Vagina (tissue), 2 donors: Measurements from ENCODE around the gene PITX2. TPM values are rescaled to one million over a fixed set of nuclear protein-coding genes. Genes with fewer than 3 reads are reported as not detected.

ENCODE experiments used
- DNase-seq, 2 donors: peaks; one replicate each; pipeline ENCODE4 v3.0.0-alpha.2; 2017; ENCODE audit errors: extremely low spot score in 2 of 2
- H3K27ac ChIP-seq: fragments of 200-600 bp; sonication (generic); one replicate; pipeline ENCODE4 v1.5.1; 2019
- H3K27me3 ChIP-seq: fragments of 200-600 bp; sonication (generic); one replicate; pipeline ENCODE4 v1.5.1; 2019
- H3K36me3 ChIP-seq, 2 donors: fragments of 200-600 bp; sonication (generic); one replicate each; pipeline ENCODE4 v1.5.1; 2017 to 2019
- H3K4me1 ChIP-seq: fragments of 200-600 bp; sonication (generic); one replicate; pipeline ENCODE4 v1.5.1; 2019
- H3K4me3 ChIP-seq, 2 donors: fragments of 200-600 bp; sonication (generic); 1 replicate in 1 of 2; 2 replicates in 1 of 2; pipeline ENCODE4 v1.5.1; 2016 to 2019
- H3K9me3 ChIP-seq: fragments of 200-600 bp; sonication (generic); one replicate; pipeline ENCODE4 v1.5.1; 2019
- CTCF ChIP-seq, 3 experiments: fragments of 450-650 bp in 2 of 3; fragments of 200-600 bp in 1 of 3; sonication (generic) in 1 of 3; IDR thresholded peaks; one replicate each; pipeline ENCODE4 v1.5.1; 2017 to 2019; ENCODE audit warnings: antibody characterized with exemption in 3 of 3, mild to moderate bottlenecking in 2 of 3, moderate library complexity in 2 of 3
- POLR2A ChIP-seq, 2 donors: fragments of 450-650 bp; IDR thresholded peaks; one replicate each; pipeline ENCODE4 v1.6.1; 2017; ENCODE audit warnings: antibody characterized with exemption in 2 of 2, mild to moderate bottlenecking in 2 of 2, moderate library complexity in 2 of 2
- POLR2AphosphoS5 ChIP-seq, 2 donors: sonication (generic); formaldehyde crosslinking; IDR thresholded peaks; one replicate each; pipeline ENCODE4 v1.9.0; 2017; ENCODE audit warnings: antibody characterized with exemption in 2 of 2, mild to moderate bottlenecking in 2 of 2, low read depth in 1 of 2; ENCODE audit not compliant: insufficient read depth in 1 of 2
- intact Hi-C: fragments of 100-400 bp; cut with DNase I; formaldehyde crosslinking; loops from one replicate; pipeline ENCODE4 v1.15.1; 2023
- total RNA-seq: library from RNA; depleted of rRNA; stranded (reverse); fragments of >200 nt; gene quantifications from one replicate; pipeline ENCODE4 v1.2.3, GENCODE V29; 2016

Gene PITX2
- total RNA-seq, 1 donor from 2014 or later = 6.6 TPM

- intact Hi-C loops = no loop called here
- Histone ChIP-seq H3K4me1 (peaks cover 9% of the 10 kb centered on the region), H3K9me3 (no peaks in the 10 kb centered on the region), H3K27ac (no peak overlapping the region), H3K4me3 (no peak overlapping the region), H3K36me3 (no peaks in the 10 kb centered on the region), H3K27me3 (peaks cover 9% of the 10 kb centered on the region)
- no peak for TF ChIP-seq CTCF (IDR thresholded peaks at IDR 0.05)
- TF ChIP-seq POLR2A (IDR thresholded peaks at IDR 0.05) = no peak
- no peak for TF ChIP-seq POLR2AphosphoS5 (IDR thresholded peaks at IDR 0.05; ENCODE audit: insufficient read depth in 1 of 2, low read depth in 1 of 2)
- DNase-seq = no peak
These were observed 9.1 kb downstream of the PITX2 start for GRCh38 chr4:110613745-110614144.

DNA sequence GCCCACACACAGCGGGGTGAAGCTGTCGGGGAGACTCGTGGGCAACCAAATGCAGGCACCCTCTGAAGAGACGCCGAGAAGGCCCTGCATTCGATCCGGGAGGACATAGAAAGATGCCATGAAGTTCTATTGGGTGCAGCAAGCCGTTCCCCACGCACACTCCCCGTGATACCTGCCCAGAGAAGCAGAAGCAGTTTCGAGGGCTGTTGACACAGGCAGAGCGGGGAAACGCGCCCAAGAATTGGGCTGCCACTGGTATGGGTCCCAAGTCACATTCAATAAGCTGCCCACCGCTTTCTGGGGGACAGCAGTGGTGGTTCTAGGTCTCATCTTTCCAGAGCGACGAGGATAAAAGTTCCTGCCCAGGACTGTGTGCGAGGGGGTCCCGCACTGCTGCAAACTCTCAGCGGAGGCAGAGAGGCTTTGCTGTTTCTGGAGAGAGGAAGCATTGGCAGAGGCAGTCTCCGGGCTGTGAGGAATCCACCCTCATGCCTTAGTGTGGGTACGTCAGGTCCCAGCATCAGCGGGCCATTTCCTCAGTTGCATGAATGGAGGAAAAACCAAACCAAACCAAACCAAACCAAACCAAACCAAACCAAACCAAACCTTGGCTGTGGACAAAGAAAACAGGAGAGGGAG lies 10.1 kb downstream of the PITX2 start:
- Histone ChIP-seq H3K9me3 (no peaks in the 10 kb centered on the region), H3K4me1 (peaks cover 9% of the 10 kb centered on the region), H3K36me3 (no peaks in the 10 kb centered on the region), H3K27me3 (peaks cover 6% of the 10 kb centered on the region), H3K27ac (no peak overlapping the region), H3K4me3 (no peak overlapping the region)
- TF ChIP-seq POLR2AphosphoS5 (IDR thresholded peaks at IDR 0.05; ENCODE audit: insufficient read depth in 1 of 2, low read depth in 1 of 2) = no peak
- no peak for TF ChIP-seq POLR2A (IDR thresholded peaks at IDR 0.05)
- no peak for TF ChIP-seq CTCF (IDR thresholded peaks at IDR 0.05)
- DNase-seq = no peak
- intact Hi-C loops = no loop called here

- peaks cover 9% of the 10 kb centered on the region for H3K4me1 ChIP-seq
- no peak for TF ChIP-seq POLR2AphosphoS5 (IDR thresholded peaks at IDR 0.05; ENCODE audit: insufficient read depth in 1 of 2, low read depth in 1 of 2)
- TF ChIP-seq POLR2A (IDR thresholded peaks at IDR 0.05) = no peak
- TF ChIP-seq CTCF (IDR thresholded peaks at IDR 0.05) = no peak
- H3K4me3 ChIP-seq = no peak overlapping the region
- H3K27ac ChIP-seq = no peak overlapping the region
- no peak for DNase-seq
- peaks cover 6% of the 10 kb centered on the region for H3K27me3 ChIP-seq
- no peaks in the 10 kb centered on the region for H3K9me3 ChIP-seq
- no peaks in the 10 kb centered on the region for H3K36me3 ChIP-seq
- intact Hi-C loops = no loop called here
These were observed 10.9 kb downstream of the PITX2 start for GRCh38 chr4:110611968-110612447.

DNA sequence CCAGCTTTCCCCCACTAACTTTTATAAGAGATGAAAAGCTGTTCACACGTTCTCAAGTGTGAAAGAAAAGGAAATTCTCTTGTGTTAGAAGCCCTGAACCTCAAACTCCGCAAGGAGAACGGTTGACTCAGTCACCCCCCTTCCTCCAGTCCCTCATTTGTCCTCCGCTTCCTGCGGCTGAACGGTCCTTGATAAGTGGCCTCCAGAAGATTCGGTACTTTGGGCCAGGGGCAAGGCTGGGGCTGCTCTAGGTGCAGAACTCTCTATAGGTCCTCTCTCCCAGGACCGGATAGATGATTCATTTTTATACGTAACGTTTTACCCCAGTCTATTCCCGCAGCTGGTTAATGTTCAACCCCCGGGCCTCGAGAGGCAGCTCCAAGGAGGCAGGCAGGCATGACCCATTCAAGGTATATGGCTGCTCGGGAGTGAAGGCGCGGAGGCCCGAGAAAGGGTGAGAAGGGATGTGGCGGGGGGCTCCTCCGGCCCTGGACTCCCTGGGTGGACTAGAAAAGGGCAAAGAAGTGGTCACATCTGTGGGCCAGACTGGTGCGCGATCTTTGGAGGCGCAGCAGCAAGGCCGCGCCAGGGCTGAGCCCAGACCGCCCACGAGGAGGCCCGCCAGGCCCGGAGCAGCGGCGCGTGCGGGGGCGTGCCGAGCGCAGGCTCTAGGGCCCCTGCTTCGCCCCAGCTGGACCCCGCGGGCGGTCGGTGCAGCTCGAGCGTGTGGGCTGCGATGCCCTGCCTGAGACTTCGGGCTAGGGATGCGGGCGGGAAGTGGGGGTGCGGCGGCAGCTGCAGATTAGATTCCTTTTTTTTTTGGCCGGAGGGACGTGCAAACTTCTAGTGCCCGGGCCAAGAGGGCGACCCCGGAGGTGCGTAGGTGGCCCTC lies 11.7 kb downstream of the PITX2 start:
- Histone ChIP-seq H3K36me3 (no peaks in the 10 kb centered on the region), H3K4me1 (peaks cover 9% of the 10 kb centered on the region), H3K4me3 (no peak overlapping the region), H3K27me3 (peaks cover 4% of the 10 kb centered on the region), H3K9me3 (no peaks in the 10 kb centered on the region), H3K27ac (no peak overlapping the region)
- TF ChIP-seq POLR2A (IDR thresholded peaks at IDR 0.05) (no peak), CTCF (IDR thresholded peaks at IDR 0.05) (no peak), POLR2AphosphoS5 (IDR thresholded peaks at IDR 0.05; ENCODE audit: insufficient read depth in 1 of 2, low read depth in 1 of 2) (no peak)
- intact Hi-C loops = no loop called here
- no peak for DNase-seq

DNA sequence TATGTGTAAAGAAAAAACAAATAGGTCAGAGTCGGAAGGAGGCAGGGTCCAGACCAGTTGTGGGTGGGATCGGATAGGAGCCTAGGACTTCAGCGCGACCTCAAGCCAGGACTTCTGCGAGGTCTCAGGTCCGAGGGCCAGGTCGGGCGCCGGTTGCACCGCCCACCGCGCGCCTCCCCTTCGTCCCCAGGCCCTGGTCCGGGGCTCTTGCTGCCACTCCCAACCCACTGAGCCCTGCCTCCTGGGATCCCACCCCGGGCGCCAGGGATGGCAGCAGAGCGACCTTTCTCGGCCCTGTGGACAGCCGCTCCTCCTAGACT lies 12.3 kb downstream of the PITX2 start:
- Histone ChIP-seq H3K36me3 (no peaks in the 10 kb centered on the region), H3K4me1 (peaks cover 9% of the 10 kb centered on the region), H3K4me3 (no peak overlapping the region), H3K27ac (no peak overlapping the region), H3K27me3 (no peaks in the 10 kb centered on the region), H3K9me3 (no peaks in the 10 kb centered on the region)
- TF ChIP-seq CTCF (IDR thresholded peaks at IDR 0.05) (no peak), POLR2A (IDR thresholded peaks at IDR 0.05) (no peak), POLR2AphosphoS5 (IDR thresholded peaks at IDR 0.05; ENCODE audit: insufficient read depth in 1 of 2, low read depth in 1 of 2) (no peak)
- intact Hi-C loops = no loop called here
- DNase-seq = no peak
